Measurements from ENCODE around the gene RINL. TPM values are rescaled to one million over a fixed set of nuclear protein-coding genes. Genes with fewer than 3 reads are reported as not detected.
A peak's percentile ranks its signal among the peaks of the same experiment; 100 is the strongest.

The RINL gene
- polyA plus RNA-seq, 1 experiment, result 1.6 TPM

- Histone ChIP-seq H3K9me3 (ENCODE audit: control insufficient read depth, insufficient read depth, low read length) (no peaks in the 10 kb centered on the region), H3K4me3 (ENCODE audit: low read depth, low read length) (no peak overlapping the region), H3K27me3 (ENCODE audit: control insufficient read depth, insufficient read depth, low read length) (no peaks in the 10 kb centered on the region), H3K27ac (ENCODE audit: low read depth, low read length) (no peak overlapping the region)
- CTCF ChIA-PET, result no interaction called here
- no peak for DNase-seq (ENCODE audit: low read depth, low spot score)
- TF ChIP-seq CTCF (IDR thresholded peaks at IDR 0.05; ENCODE audit: low read depth, low read length), result no peak
- POLR2A ChIA-PET, result interaction anchor here (0.8 to 1.7 kb wide), 3 partner anchors 8 to 14 kb away, joined by 3 to 7 read pairs (median 4); partner anchors contain the start of gene ECH1
Measured at GRCh38 chr19:38839816-38840582, 38.1 kb downstream of the RINL start.

GRCh38 chr19:38838986-38839761 is 38.9 kb downstream of the RINL start:
- no peak for TF ChIP-seq CTCF (IDR thresholded peaks at IDR 0.05; ENCODE audit: low read depth, low read length)
- H3K27ac ChIP-seq (ENCODE audit: low read depth, low read length), result no peak overlapping the region
- CTCF ChIA-PET, result no interaction called here
- no peak for DNase-seq (ENCODE audit: low read depth, low spot score)
- POLR2A ChIA-PET, result interaction anchor here (1.5 to 1.7 kb wide), 2 partner anchors 10 to 106 kb away, joined by 5 to 7 read pairs; no protein-coding TSS in a partner anchor
- no peaks in the 10 kb centered on the region for H3K27me3 ChIP-seq (ENCODE audit: control insufficient read depth, insufficient read depth, low read length)
- H3K9me3 ChIP-seq (ENCODE audit: control insufficient read depth, insufficient read depth, low read length), result no peaks in the 10 kb centered on the region
- no peak overlapping the region for H3K4me3 ChIP-seq (ENCODE audit: low read depth, low read length)

GRCh38 chr19:38838208-38838985 is 39.7 kb downstream of the RINL start:
- DNase-seq (ENCODE audit: low read depth, low spot score), result no peak
- H3K9me3 ChIP-seq (ENCODE audit: control insufficient read depth, insufficient read depth, low read length), result no peaks in the 10 kb centered on the region
- CTCF ChIA-PET, result no interaction called here
- H3K4me3 ChIP-seq (ENCODE audit: low read depth, low read length), result no peak overlapping the region
- POLR2A ChIA-PET, result interaction anchor here (1.1 to 1.7 kb wide), 4 partner anchors 8 to 106 kb away, joined by 3 to 7 read pairs (median 4); partner anchors contain the start of gene NFKBIB
- no peak for TF ChIP-seq CTCF (IDR thresholded peaks at IDR 0.05; ENCODE audit: low read depth, low read length)
- peak overlapping the region; percentile 21 for H3K27ac ChIP-seq (ENCODE audit: low read depth, low read length)
- no peaks in the 10 kb centered on the region for H3K27me3 ChIP-seq (ENCODE audit: control insufficient read depth, insufficient read depth, low read length)

- Histone ChIP-seq H3K4me3 (ENCODE audit: low read depth, low read length) (no peak overlapping the region), H3K27me3 (ENCODE audit: control insufficient read depth, insufficient read depth, low read length) (no peaks in the 10 kb centered on the region), H3K9me3 (ENCODE audit: control insufficient read depth, insufficient read depth, low read length) (no peaks in the 10 kb centered on the region), H3K27ac (ENCODE audit: low read depth, low read length) (peak overlapping the region; percentile 21)
- DNase-seq (ENCODE audit: low read depth, low spot score), result no peak
- CTCF ChIA-PET, result no interaction called here
- no peak for TF ChIP-seq CTCF (IDR thresholded peaks at IDR 0.05; ENCODE audit: low read depth, low read length)
- POLR2A ChIA-PET, result interaction anchor here (0.6 to 1.5 kb wide), 4 partner anchors 9 to 1489 kb away, joined by 3 to 5 read pairs (median 4); partner anchors contain the start of gene NFKBIB
Measured at GRCh38 chr19:38837656-38838121, 40.4 kb downstream of the RINL start.

Data from AG04450 (cell line).